Subcutaneous adipose tissue (tissue), 4 donors: ENCODE data around the gene CCDC92. TPM values are rescaled to one million over a fixed set of nuclear protein-coding genes. Genes with fewer than 3 reads are reported as not detected.

Experiments
- CTCF ChIP-seq: fragments of 450-650 bp; IDR thresholded peaks from one replicate; pipeline ENCODE4 v1.5.1; 2016; ENCODE audit warnings: low read depth, mild to moderate bottlenecking, control low read depth, antibody characterized with exemption, moderate library complexity
- total RNA-seq, 4 donors: library from RNA; depleted of rRNA; stranded (reverse); fragments of >200 nt; gene quantifications; one replicate each; pipeline ENCODE4 v1.1.0, GENCODE V29; 2016

The CCDC92 gene
- total RNA-seq, 4 donors from 2014 or later = 30.3 to 72.3 (median 37.8) TPM

- no peak for TF ChIP-seq CTCF
Observed at GRCh38 chr12:123900871-123901376, 71.7 kb downstream of the CCDC92 start.

- TF ChIP-seq CTCF = no peak
Observed at GRCh38 chr12:123899368-123899767, 73.3 kb downstream of the CCDC92 start.

GRCh38 chr12:123898673-123899072 is 74.0 kb downstream of the CCDC92 start:
- no peak for TF ChIP-seq CTCF

GRCh38 chr12:123897221-123897620 is 75.4 kb downstream of the CCDC92 start:
- no peak for TF ChIP-seq CTCF

GRCh38 chr12:123896767-123897166 is 75.9 kb downstream of the CCDC92 start:
- no peak for TF ChIP-seq CTCF

GRCh38 chr12:123895451-123895850 is 77.2 kb downstream of the CCDC92 start:
- no peak for TF ChIP-seq CTCF

- no peak for TF ChIP-seq CTCF
Observed at GRCh38 chr12:123894823-123895345, 77.7 kb downstream of the CCDC92 start.
